ENCODE measurements around the gene SH3D21. TPM values are rescaled to one million over a fixed set of nuclear protein-coding genes. Genes with fewer than 3 reads are reported as not detected.

The SH3D21 gene
- total RNA-seq, 1 experiment from 2014 or later = 18.3 TPM

- H3K4me1 ChIP-seq (ENCODE audit: insufficient read depth, low read length) = no peaks in the 10 kb centered on the region
- no peaks in the 10 kb centered on the region for H3K27me3 Mint-ChIP-seq (ENCODE audit: low read depth)
Measured at GRCh38 chr1:36301220-36301619, 4.9 kb upstream of the SH3D21 start.

More at GRCh38 chr1:36301220-36301619, 4.9 kb upstream of the SH3D21 start:
- Mint-ChIP-seq H3K4me3 (no peak overlapping the region), H3K27ac (peak overlapping the region in 2 of 3 experiments; percentile 16 to 37; a peak in 1 of 7 replicates), H3K9me3 (no peaks in the 10 kb centered on the region), H3K36me3 (ENCODE audit: insufficient read depth in 1 of 3, low read depth in 3 of 3) (peaks cover 35 to 83% (median 73%) of the 10 kb centered on the region in 3 experiments; a peak in 6 of 7 replicates), H3K4me1 (peaks cover 9 to 11% of the 10 kb centered on the region in 2 experiments)
- Histone ChIP-seq H3K79me2 (ENCODE audit: insufficient read depth, low read length) (no peaks in the 10 kb centered on the region), H2BK5ac (ENCODE audit: insufficient read length, low read length) (no peak overlapping the region), H4K8ac (replicated peaks; ENCODE audit: insufficient read length, low read depth, low read length) (no peak overlapping the region), H3K18ac (ENCODE audit: insufficient read length, low read depth, low read length) (no peak overlapping the region), H3K27me3 (ENCODE audit: insufficient read depth, low read length) (no peaks in the 10 kb centered on the region), H3T11ph (ENCODE audit: low read length) (no peak overlapping the region), H3K23ac (ENCODE audit: insufficient read length, low read depth, low read length) (no peak overlapping the region), H3K4me2 (ENCODE audit: insufficient read depth, insufficient read length, low read length) (no peak overlapping the region), H3K56ac (ENCODE audit: insufficient read length, low read depth, low read length) (no peak overlapping the region), H2AK5ac (ENCODE audit: insufficient read length, low read length) (no peak overlapping the region), H3K79me1 (ENCODE audit: insufficient read depth, low read depth, low read length, poor library complexity, severe bottlenecking) (no peaks in the 10 kb centered on the region), H3K23me2 (ENCODE audit: insufficient read length, low read depth, low read length, poor library complexity, severe bottlenecking) (no peaks in the 10 kb centered on the region), H3K9ac (ENCODE audit: extremely low read depth, insufficient read length, low read length) (no peak overlapping the region), H2BK120ac (ENCODE audit: low read depth, low read length, poor library complexity, severe bottlenecking) (no peak overlapping the region), H2BK12ac (ENCODE audit: insufficient read length, low read depth, low read length) (no peak overlapping the region), H4K5ac (ENCODE audit: insufficient read length, low read depth, low read length) (no peak overlapping the region), H2BK20ac (ENCODE audit: low read depth, low read length, poor library complexity, severe bottlenecking) (no peak overlapping the region), H2BK15ac (ENCODE audit: low read depth, low read length) (no peak overlapping the region), H3K14ac (ENCODE audit: insufficient read depth, low read length) (no peak overlapping the region), H2AFZ (ENCODE audit: low read length) (no peak overlapping the region), H3K4ac (ENCODE audit: low read depth, low read length) (no peak overlapping the region), H4K91ac (ENCODE audit: insufficient read length, low read depth, low read length) (no peak overlapping the region), H4K20me1 (ENCODE audit: control insufficient read depth, insufficient read depth, insufficient read length) (no peaks in the 10 kb centered on the region), H3K27ac (ENCODE audit: insufficient read length, low read depth, low read length) (no peak overlapping the region), H3K9me3 (ENCODE audit: control insufficient read depth, low read depth, low read length) (no peaks in the 10 kb centered on the region)
- TF ChIP-seq, protein P1, sequence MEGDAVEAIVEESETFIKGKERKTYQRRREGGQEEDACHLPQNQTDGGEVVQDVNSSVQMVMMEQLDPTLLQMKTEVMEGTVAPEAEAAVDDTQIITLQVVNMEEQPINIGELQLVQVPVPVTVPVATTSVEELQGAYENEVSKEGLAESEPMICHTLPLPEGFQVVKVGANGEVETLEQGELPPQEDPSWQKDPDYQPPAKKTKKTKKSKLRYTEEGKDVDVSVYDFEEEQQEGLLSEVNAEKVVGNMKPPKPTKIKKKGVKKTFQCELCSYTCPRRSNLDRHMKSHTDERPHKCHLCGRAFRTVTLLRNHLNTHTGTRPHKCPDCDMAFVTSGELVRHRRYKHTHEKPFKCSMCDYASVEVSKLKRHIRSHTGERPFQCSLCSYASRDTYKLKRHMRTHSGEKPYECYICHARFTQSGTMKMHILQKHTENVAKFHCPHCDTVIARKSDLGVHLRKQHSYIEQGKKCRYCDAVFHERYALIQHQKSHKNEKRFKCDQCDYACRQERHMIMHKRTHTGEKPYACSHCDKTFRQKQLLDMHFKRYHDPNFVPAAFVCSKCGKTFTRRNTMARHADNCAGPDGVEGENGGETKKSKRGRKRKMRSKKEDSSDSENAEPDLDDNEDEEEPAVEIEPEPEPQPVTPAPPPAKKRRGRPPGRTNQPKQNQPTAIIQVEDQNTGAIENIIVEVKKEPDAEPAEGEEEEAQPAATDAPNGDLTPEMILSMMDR (conservative IDR thresholded peaks at IDR 0.05) = no peak
- no peak for DNase-seq
- WGBS (ENCODE audit: extremely low coverage, insufficient read length, low lambda C conversion rate) = no CpG with 5 or more reads among the region's 1 CpG

All from H9 (cell line).